ENCODE measurements around the gene UBE2L6. TPM values are rescaled to one million over a fixed set of nuclear protein-coding genes. Genes with fewer than 3 reads are reported as not detected.
A peak's percentile ranks its signal among the peaks of the same experiment; 100 is the strongest.
"Not testable (repeated sequence)": the region's sequence is repeated elsewhere in the genome, so short reads cannot be mapped to it uniquely, and the experiment has no call there.

Gene UBE2L6
- polyA plus RNA-seq, 12 donors = 18.6 to 30.6 (median 24.4) TPM; not detected in 1

GRCh38 chr11:57534449-57534848, 33.0 kb downstream of the UBE2L6 start:
- DNase-seq = not testable (repeated sequence)

- DNase-seq = peak; percentile 93
Observed at GRCh38 chr11:57530596-57531507, 36.6 kb downstream of the UBE2L6 start, which contains the start of gene TIMM10. Gene TIMM10 (minus strand): TSS chr11:57530754. CDS start chr11:57530189, 565 bp downstream.

GRCh38 chr11:57530215-57530595, 37.3 kb downstream of the UBE2L6 start:
- DNase-seq = no peak

- DNase-seq = no peak
Observed at GRCh38 chr11:57529012-57529411, 38.5 kb downstream of the UBE2L6 start.

- peak; percentile 71 for DNase-seq
Observed at GRCh38 chr11:57527056-57527631, 40.3 kb downstream of the UBE2L6 start.

GRCh38 chr11:57523419-57523818, 44.1 kb downstream of the UBE2L6 start:
- DNase-seq = no peak

- DNase-seq = no peak
Observed at GRCh38 chr11:57521116-57521515, 46.4 kb downstream of the UBE2L6 start.

- DNase-seq = no peak
Observed at GRCh38 chr11:57516061-57516443, 51.4 kb downstream of the UBE2L6 start.

GRCh38 chr11:57515332-57516060, 52.0 kb downstream of the UBE2L6 start, which contains the start of gene SLC43A1:
Gene SLC43A1 (minus strand): TSS chr11:57515702. CDS start chr11:57514111, 1,591 bp downstream.
- DNase-seq = peak; percentile 59

- DNase-seq = no peak
Observed at GRCh38 chr11:57514538-57515331, 52.7 kb downstream of the UBE2L6 start.

- no peak for DNase-seq
Observed at GRCh38 chr11:57513911-57514537, 53.4 kb downstream of the UBE2L6 start.

- no peak for DNase-seq
Observed at GRCh38 chr11:57513452-57513795, 54.0 kb downstream of the UBE2L6 start.

GRCh38 chr11:57512646-57513451, 54.6 kb downstream of the UBE2L6 start:
- DNase-seq = no peak

- no peak for DNase-seq
Observed at GRCh38 chr11:57511741-57512430, 55.6 kb downstream of the UBE2L6 start.

- no peak for DNase-seq
Observed at GRCh38 chr11:57508341-57509170, 58.9 kb downstream of the UBE2L6 start.

GRCh38 chr11:57506522-57506921, 61.0 kb downstream of the UBE2L6 start:
- DNase-seq = no peak

- DNase-seq = no peak
Observed at GRCh38 chr11:57504511-57504910, 63.0 kb downstream of the UBE2L6 start.

GRCh38 chr11:57502870-57503269, 64.6 kb downstream of the UBE2L6 start:
- no peak for DNase-seq

- DNase-seq = no peak
Observed at GRCh38 chr11:57502376-57502775, 65.1 kb downstream of the UBE2L6 start.

Data from muscle of arm (tissue), 12 donors.